HG03469 (cell line): ENCODE measurements around the gene NRG2.

ENCODE experiments used
- ATAC-seq: cut with Tn5 transposase; IDR thresholded peaks from one replicate; pipeline ENCODE4 v1.9.1; 2021; ENCODE audit warnings: mild to moderate bottlenecking, moderate library complexity, moderate number of reproducible peaks; ENCODE audit not compliant: unreplicated experiment

The NRG2 gene

GRCh38 chr5:139821806-139822552, 221.1 kb downstream of the NRG2 start:
- no peak for ATAC-seq

- no peak for ATAC-seq
These were observed 222.5 kb downstream of the NRG2 start for GRCh38 chr5:139820606-139821005.

GRCh38 chr5:139820130-139820529, 223.0 kb downstream of the NRG2 start:
- no peak for ATAC-seq

DNA sequence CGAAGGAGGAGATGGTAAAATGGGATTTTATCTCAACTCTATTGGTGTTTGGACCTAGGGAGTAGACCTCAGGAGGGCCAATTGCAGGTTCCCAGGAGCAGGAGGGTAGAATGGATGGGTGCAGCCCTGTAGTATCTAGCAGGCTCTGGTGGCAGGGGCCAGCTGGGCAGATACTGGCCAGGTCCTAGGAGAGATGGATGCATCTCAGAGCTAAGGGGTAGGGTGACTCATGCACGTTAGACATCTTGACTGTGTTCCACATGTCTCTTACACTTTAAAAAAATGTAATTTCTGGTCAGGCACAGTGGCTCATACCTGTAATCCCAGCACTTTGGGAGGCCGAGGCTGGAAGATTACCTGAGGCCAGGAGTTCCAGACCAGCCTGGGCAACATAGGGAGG, 225.1 kb downstream of the NRG2 start:
- ATAC-seq = no peak

- ATAC-seq = no peak
These were observed 225.7 kb downstream of the NRG2 start for GRCh38 chr5:139817362-139817761.

DNA sequence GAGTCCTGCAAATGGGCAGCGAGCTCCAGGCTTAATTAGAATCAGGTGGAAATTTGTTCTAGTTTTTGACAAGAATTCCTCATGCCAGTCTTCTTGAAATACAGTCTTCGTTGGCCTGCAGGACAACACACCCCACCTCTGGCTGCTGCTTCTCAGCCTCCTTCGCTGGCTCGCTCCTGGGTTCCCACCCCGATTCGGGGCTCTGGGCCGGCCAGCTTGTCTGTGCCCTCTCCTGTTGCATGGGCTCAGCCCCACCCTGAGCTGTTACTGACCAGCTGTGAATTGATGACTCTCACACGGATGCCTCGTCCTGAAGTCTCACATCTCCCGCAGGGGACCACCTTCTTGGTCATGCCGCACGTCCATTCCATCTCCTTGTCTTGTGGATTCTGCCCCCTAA, 226.5 kb downstream of the NRG2 start:
- no peak for ATAC-seq

GRCh38 chr5:139814704-139815280, 228.3 kb downstream of the NRG2 start:
- ATAC-seq = no peak

DNA sequence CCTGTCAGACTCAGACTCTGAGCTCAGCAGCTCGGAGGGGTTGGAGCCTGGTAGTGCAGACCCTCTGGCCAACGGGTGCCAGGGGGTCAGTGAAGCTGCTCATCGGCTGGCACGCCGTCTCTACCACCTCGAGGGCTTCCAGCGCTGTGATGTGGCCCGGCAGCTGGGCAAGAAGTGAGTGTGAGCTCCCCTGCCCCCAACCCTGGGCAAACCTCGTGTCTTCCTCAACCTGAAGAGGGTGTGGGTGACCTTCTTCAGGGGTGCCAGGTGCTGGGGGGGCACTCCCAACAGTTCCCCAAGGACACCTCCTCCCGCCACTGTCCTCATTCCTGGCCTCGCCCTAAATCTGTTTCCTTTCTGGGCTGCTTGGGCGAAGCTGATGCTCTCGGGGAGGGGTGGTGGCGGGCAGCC, 228.9 kb downstream of the NRG2 start:
- ATAC-seq = no peak

DNA sequence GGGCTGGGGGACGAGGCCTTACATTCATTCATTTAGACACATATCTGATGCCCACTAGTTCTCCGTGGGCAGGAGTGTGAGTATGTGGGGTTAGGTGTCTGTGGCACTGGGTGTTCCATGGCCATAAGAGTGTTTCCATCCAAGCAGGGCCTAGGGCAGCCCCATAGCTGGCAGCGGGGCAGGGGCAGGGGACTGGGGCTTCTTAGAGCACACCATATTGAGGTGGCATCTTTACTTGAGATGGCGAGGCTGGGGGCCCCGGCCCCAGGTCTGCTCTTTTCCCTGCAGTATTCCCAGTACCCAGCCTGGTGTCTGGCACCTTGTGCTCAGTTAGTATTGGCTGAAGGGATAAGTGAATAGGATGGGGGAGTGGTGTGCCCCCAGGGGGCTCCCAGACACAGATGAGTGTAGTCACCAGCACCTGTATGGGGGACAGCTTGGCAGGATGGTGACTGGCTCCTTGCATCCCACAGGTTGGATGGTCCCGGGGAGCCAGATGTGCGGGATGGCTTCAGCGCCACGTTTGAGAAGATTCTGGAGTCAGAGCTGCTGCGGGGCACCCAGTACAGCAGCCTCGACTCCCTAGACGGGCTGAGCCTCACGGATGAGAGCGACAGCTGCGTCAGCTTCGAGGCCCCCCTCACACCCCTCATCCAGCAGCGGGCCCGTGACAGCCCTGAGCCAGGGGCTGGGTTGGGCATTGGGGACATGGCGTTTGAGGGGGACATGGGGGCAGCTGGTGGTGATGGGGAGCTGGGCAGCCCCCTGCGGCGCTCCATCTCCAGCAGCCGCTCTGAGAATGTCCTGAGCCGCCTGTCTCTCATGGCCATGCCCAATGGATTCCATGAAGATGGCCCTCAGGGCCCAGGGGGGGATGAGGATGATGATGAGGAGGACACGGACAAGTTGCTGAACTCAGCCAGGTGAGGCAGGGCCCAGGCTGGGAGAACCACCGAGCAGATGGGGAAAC, 230.0 kb downstream of the NRG2 start:
- ATAC-seq = no peak

DNA sequence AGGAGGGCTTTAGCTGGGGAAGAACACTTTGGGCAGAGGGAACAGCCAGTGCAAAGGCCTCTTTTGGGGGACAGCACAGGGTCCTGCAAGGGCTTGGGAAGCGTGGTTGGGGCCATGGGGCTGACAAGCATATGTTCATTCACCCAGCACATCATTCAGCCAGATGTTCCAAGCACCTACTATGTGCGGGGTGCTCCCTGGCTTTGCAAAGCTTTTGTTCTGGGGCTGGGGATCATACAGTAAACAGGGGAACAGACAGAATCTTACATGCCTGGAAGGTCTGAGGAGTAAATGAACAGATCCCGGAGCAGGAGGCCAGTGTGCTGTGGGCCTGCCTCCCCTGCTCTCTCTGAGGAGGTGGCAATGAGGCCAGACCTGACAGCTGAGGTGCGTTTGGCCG, 230.8 kb downstream of the NRG2 start:
- no peak for ATAC-seq

GRCh38 chr5:139811274-139811607, 231.9 kb downstream of the NRG2 start:
- no peak for ATAC-seq

- ATAC-seq = no peak
These were observed 232.5 kb downstream of the NRG2 start for GRCh38 chr5:139810341-139811273.

DNA sequence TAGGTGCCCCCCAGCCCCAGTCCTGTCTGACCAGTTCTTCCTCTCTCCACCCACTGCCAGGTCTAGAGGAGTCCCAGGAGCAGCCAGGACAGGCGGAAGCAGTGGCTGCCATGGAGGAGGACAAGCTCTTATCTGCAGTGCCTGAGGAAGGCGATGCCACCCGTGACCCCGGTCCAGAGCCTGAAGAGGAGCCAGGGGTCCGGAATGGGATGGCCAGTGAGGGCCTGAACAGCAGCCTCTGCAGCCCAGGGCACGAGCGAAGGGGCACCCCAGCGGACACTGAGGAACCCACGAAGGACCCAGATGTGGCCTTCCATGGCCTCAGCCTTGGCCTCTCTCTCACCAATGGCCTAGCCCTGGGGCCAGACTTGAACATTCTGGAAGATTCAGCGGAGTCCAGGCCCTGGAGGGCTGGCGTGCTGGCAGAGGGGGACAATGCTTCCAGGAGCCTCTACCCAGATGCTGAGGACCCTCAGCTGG, 233.7 kb downstream of the NRG2 start:
- ATAC-seq = no peak

DNA sequence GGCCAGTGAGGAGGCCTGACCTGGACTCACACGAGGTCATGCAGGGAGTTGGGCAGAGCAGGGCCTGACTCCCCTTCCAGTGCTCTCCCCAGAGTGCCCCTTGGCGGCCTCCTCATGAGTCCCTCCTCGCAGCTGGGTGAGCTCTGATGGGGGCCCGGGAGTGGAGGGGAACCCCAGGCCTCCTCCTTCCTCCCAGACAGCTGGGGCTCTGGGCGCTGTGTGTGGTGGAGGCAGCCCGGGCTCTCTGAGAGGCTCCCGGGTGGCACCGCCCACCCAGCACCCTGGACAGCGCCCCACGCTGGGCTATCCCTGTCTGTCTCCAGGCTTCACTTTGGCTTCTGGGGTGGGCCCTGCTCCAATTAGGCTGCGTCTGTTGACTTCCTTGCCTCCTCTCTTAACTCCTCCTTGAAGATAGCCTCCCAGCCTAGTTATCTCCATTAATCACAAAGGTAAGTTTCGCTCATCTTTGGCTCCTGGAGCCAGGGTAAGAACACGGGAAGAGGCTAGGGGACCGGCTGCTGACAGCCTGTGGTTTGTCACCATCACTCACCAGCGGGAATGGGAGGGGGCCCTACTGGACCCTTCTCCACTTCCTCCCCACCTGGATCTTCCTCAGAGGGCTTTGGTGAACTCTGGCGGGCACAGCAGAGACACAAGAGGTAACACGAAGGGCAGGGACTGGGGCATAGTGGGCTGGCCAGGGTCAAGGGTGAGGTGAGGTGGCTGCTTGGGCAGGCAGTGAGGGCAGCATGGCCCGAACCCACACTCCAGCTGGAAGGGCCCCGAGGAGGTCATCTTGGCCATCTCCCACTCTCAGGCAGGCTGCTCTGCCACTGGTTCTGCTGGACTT, 234.4 kb downstream of the NRG2 start:
- ATAC-seq = no peak

GRCh38 chr5:139807647-139808030, 235.5 kb downstream of the NRG2 start:
- ATAC-seq = no peak

DNA sequence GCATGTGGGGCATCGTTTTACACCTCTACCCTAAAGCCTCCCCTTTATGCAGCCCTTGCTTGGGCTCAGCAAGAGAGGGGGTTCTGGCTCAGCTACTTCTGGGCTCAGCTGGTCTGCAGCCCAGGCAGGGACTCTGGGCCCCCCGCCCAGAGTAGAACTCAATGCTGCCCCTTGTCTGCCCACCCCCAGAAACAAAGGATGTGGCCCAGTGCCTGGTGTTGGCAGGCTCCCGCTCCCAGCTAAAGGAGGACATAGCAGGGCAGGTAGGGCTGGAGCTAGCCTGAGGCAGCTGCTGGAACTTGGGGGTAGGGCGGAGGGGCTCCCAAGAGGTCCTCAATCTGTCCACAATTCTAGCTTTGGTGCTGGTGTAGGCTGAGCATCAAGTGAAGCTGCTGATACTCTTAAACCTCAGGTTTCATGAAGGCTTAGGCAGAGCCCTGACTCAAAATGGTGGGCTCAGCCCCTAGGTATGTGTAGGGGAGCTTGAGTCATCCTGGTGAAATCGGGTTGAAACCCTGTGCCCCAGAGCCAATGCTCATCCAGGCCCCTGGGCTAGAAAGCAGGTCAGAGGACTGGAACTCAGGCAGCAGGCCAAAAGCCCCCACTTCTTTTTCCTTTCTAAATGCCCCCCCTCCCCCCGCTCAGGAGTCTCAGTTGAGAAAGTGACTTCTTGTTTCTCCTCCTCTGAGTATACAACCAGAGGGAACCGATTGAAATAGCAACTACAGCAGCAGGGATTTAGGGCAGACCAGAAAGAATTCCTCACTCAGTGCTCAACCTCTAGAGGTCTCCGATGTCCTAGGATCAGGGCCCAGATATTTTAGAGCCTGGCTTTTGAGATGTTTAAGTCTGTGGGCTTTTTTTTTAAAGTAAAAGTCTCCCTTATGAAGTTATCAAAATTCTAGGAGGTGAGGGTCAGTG, 236.1 kb downstream of the NRG2 start:
- ATAC-seq = no peak

GRCh38 chr5:139806111-139806510, 237.0 kb downstream of the NRG2 start:
- ATAC-seq = no peak

GRCh38 chr5:139805545-139805944, 237.6 kb downstream of the NRG2 start:
- ATAC-seq = no peak
